HG02642 (cell line): ENCODE data around the gene LGR6.
A peak's percentile ranks its signal among the peaks of the same experiment; 100 is the strongest.
"Not testable (repeated sequence)": the region's sequence is repeated elsewhere in the genome, so short reads cannot be mapped to it uniquely, and the experiment has no call there.

Experiments used
- ATAC-seq: cut with Tn5 transposase; IDR thresholded peaks from one replicate; pipeline ENCODE4 v1.9.1; 2021; ENCODE audit warnings: mild to moderate bottlenecking; ENCODE audit not compliant: unreplicated experiment, poor library complexity

The LGR6 gene

GRCh38 chr1:202172015-202172355 lies 21.6 kb upstream of the LGR6 start:
- ATAC-seq: no peak

GRCh38 chr1:202173993-202174392 lies 19.6 kb upstream of the LGR6 start:
- ATAC-seq: no peak

- no peak for ATAC-seq
Observed at GRCh38 chr1:202176949-202177927, 16.4 kb upstream of the LGR6 start.

GRCh38 chr1:202179828-202180750 lies 13.5 kb upstream of the LGR6 start:
- no peak for ATAC-seq

GRCh38 chr1:202180751-202181139 lies 12.9 kb upstream of the LGR6 start:
- ATAC-seq: not testable (repeated sequence)

- ATAC-seq: no peak
Observed at GRCh38 chr1:202181586-202181985, 12.0 kb upstream of the LGR6 start.

- ATAC-seq: no peak
Observed at GRCh38 chr1:202182040-202182877, 11.3 kb upstream of the LGR6 start.

- ATAC-seq: peak; percentile 46
Observed at GRCh38 chr1:202184750-202185460, 8.7 kb upstream of the LGR6 start.

- no peak for ATAC-seq
Observed at GRCh38 chr1:202186327-202186726, 7.3 kb upstream of the LGR6 start.

GRCh38 chr1:202187041-202187671 lies 6.4 kb upstream of the LGR6 start:
- ATAC-seq: no peak

GRCh38 chr1:202187697-202188407 lies 5.7 kb upstream of the LGR6 start:
- no peak for ATAC-seq

GRCh38 chr1:202189001-202189790 lies 4.4 kb upstream of the LGR6 start:
- no peak for ATAC-seq

- ATAC-seq: no peak
Observed at GRCh38 chr1:202189918-202190715, 3.5 kb upstream of the LGR6 start.

GRCh38 chr1:202191391-202191790 lies 2.2 kb upstream of the LGR6 start:
- ATAC-seq: not testable (repeated sequence)

- ATAC-seq: no peak
Observed at GRCh38 chr1:202192770-202193613, 607 bp upstream of the LGR6 start.

- ATAC-seq: no peak
Observed at GRCh38 chr1:202194328-202194648, 689 bp downstream of the LGR6 start.
